ENCODE measurements around the gene CELA3A.
"Not testable (repeated sequence)": the region's sequence is repeated elsewhere in the genome, so short reads cannot be mapped to it uniquely, and the experiment has no call there.

CELA3A gene

DNA sequence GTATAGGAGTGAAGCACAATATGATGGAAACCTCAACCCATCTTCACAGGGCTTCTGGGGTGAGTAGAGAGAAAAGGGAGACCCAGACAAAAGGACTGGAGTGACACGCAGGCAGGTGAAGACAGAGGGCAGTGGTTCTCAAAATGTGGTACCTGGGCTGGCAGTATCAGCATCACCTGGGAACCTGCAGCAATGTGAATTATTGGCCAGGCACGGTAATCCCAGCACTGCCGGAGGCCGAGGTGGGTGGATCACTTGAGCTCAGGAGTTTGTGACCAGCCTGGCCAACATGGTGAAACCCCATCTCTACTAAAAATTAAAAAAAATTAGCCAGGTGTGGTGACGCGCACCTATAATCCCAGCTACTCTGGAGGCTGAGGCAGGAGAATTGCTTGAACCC, 19.3 kb upstream of the CELA3A start:
- not testable (repeated sequence) for DNase-seq

GRCh38 chr1:21983539-21983938, 17.9 kb upstream of the CELA3A start:
- not testable (repeated sequence) for DNase-seq

- not testable (repeated sequence) for DNase-seq
These were observed 15.6 kb upstream of the CELA3A start for GRCh38 chr1:21985893-21986292.

DNA sequence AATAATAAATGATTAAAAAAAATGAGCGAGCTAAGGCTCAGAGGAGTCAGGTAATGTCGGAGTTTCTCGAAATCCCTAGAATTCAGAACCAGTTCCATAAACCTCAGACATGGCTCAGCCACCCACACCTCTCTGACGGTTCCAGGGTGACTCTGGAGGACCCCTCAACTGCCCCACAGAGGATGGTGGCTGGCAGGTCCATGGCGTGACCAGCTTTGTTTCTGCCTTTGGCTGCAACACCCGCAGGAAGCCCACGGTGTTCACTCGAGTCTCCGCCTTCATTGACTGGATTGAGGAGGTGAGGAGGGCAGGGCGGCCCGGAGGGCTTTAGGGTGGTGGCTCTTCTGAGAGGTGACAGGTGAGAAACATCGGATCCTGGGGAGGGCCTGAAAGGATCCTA, 15.1 kb upstream of the CELA3A start:
- DNase-seq, result not testable (repeated sequence)

DNA sequence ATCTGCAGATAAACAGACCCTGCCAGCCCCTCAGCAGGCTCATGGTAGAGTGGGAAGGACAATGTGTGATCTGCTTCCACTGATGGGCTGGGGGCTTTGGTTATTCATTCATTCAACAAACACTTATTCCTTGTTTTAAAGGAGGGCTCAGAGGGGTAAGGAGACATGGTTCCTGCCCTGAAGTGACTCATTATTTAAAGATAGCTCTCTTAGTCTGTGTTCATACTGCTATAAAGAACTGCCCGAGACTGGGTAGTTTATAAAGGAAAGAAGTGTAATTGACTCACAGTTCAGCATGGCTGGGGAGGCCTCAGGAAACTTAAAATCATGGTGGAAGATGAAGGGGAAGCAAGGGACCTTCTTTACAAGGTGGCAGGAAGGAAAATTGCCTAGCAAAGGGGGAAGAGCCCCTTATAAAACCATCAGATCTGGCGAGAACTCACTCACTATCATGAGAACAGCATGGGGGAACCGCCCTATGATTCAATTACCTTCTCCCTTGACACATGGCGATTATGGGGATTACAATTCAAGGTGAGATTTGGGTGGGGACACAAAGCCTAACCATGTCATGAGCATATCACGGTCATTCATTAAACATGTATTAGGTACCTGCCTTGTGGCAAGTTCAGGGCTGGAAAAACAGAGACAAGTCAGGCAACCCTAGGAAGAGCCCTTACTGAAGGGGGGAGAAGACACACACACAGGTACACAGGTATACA, 11.6 kb upstream of the CELA3A start:
- DNase-seq, result not testable (repeated sequence)

DNA sequence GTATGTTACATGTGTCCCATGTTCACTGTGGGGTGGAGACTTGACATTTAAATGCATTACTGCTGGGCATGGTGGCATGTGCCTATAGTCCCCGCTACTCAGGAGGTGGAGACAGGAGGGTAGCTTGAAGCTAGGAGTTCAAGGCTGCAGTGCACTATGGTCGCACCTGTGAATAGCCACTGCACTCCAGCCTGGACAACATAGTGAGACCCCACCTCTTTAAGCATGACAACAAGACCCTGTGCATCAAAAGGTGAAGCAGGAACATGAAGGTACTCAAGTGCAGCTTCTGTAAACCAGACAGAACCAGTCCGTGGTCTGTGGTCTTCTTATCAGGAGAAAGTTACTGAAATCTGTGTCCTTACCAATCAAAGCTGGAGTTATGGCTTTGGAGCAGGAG, 9.3 kb upstream of the CELA3A start:
- not testable (repeated sequence) for DNase-seq

GRCh38 chr1:21994716-21995115, 6.7 kb upstream of the CELA3A start:
- DNase-seq, result not testable (repeated sequence)

- DNase-seq, result not testable (repeated sequence)
These were observed 4.8 kb upstream of the CELA3A start for GRCh38 chr1:21996663-21996970.

DNA sequence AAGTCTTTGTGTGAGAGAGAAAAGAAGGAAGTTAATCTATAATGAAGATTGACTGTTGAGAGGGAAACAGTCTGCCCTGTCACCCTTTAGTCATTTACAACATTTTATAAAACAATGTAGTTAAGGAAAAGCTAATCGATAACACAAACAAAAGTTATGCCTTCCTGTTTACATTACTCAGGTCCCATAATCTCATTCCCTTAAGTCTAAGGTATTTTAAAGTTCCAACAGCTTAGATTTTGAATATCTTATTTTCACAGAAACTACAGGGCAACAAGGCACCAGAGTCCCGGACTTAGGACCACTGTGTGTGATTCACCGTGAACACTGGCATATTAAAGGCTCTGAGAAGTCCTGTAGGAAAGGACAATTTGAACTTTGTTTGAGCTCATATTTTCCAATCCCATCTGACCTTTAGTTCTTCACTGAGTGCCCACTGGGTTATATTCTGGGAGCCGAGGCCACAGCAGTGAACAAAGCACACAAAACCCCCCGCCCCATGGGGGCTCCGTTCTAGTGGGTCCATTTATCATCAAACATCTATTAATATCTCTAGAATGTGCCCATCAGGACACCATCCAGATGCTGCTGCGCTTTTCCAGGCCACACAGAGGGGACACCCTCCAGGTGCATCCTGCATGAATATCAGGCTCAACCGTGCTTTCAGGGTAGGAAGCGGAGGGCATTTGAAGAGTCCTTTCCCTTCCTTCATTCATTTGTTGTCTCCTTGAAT, 3.4 kb upstream of the CELA3A start:
- not testable (repeated sequence) for DNase-seq

- not testable (repeated sequence) for DNase-seq
These were observed 2.7 kb upstream of the CELA3A start for GRCh38 chr1:21998624-21999294.

DNA sequence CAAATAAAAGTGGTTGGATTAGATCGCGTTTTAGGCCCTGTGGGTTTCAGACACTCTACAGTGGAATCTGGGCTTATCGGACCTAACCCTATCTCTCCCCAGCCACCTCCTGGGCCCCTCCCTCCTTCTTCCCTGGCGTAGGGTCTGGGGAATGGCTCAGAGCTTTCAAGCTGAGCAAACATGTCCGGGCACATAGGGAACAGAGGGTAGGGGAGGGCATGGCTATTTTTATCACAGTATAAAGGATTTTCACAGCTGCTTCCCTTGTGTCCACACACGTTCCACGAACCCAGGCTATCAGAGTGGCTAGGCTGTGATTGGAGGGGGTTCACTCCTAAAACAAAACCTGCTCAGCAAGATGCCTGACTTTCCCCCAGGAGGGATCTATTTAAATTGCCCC, 1.8 kb upstream of the CELA3A start:
- not testable (repeated sequence) for DNase-seq

DNA sequence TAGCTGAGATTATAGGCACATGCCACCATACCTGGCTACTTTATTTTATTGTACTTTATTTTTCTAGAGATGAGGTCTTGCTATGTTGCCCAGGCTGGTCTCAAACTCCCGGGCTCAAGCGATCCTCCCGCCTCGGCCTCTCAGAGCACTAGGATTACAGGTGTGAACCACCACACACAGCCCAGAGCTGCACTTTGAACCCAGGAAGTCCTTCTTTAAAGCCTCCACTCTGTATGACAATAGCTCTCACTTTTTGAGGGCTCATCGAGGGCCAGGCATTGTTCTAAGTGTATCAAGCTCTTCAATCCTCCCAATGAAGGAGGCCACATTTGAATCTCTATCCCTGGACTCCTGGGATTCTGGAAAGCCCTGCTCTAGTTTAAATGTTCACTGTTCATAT, 1.0 kb downstream of the CELA3A start:
- DNase-seq, result not testable (repeated sequence)

GRCh38 chr1:22002875-22003274, 1.4 kb downstream of the CELA3A start:
- DNase-seq, result not testable (repeated sequence)

DNA sequence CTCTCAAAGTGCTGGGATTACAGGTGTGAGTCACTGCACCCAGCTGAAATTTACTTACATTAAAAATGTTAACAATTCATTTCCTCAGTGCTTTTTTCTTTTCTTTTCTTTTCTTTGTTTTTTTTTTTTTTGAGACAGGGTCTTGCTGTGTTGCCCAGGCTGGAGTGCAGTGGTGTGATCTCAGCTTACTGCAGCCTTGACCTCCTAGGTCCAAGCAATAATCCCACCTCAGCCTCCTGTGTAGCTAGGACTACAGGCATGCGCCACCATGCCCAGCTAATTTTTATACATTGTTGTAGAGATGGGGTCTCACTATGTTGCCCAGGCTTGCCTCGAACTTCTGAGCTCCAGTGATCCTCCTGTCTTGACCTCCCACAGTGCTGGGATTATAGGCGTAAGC, 2.5 kb downstream of the CELA3A start:
- DNase-seq, result not testable (repeated sequence)

DNA sequence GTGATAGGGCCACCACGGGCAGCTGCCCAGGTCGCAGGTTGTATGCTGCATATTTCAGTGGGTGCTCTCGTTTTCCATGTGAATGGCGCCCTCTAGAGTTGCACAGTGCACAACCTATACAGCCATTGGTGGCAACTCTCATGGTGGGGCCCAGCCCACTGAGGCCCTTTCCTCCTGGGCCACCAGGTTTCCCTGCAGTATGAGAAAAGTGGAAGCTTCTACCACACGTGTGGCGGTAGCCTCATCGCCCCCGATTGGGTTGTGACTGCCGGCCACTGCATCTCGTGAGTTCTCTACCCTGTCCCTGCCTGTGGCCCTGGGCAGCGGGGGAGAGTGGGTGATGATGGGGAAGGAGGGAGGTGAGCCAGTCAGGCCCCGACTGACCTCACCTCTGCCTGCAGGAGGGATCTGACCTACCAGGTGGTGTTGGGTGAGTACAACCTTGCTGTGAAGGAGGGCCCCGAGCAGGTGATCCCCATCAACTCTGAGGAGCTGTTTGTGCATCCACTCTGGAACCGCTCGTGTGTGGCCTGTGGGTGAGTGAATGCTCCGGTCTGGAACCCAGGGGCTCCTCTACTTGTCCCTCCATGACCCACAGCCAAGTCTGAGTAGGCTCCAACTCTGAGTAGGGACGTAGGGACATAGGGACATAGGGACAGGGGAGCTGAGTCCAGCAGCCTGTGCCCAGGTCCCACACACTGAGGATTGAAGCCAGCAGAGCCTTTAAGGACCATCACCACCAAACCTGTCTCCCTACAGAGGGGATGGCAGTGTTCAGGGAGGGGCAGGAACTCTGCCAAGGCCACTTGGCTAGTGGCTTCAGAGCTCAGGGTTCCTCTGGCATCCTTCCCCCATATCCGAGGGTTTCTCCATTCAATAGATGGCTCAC, 4.0 kb downstream of the CELA3A start:
- peak in 1 of 5 experiments; percentile 48 for DNase-seq

DNA sequence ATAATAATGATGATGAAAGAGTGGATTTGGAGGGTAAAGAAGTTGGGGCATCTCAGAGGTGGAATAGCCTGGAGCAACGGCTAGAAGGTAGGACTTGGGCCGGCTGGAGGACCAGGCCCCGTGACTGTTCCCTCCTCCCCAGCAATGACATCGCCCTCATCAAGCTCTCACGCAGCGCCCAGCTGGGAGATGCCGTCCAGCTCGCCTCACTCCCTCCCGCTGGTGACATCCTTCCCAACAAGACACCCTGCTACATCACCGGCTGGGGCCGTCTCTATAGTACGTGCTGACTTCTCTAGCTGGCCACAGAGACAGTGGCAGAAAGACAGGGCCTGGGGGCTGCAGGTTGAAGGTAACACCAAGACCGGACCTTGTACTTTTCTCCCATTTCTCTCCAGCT, 5.3 kb downstream of the CELA3A start:
- not testable (repeated sequence) for DNase-seq

GRCh38 chr1:22007262-22007661, 5.8 kb downstream of the CELA3A start:
- not testable (repeated sequence) for DNase-seq

DNA sequence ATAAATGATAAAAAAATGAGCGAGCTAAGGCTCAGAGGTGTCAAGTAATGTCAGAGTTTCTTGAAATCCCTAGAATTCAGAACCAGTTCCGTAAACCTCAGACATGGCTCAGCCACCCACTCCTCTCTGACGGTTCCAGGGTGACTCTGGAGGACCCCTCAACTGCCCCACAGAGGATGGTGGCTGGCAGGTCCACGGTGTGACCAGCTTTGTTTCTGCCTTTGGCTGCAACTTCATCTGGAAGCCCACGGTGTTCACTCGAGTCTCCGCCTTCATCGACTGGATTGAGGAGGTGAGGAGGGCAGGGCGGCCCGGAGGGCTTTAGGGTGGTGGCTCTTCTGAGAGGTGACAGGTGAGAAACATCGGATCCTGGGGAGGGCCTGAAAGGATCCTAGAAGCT, 8.1 kb downstream of the CELA3A start:
- DNase-seq, result not testable (repeated sequence)

GRCh38 chr1:22012752-22013151, 11.3 kb downstream of the CELA3A start:
- not testable (repeated sequence) for DNase-seq

DNA sequence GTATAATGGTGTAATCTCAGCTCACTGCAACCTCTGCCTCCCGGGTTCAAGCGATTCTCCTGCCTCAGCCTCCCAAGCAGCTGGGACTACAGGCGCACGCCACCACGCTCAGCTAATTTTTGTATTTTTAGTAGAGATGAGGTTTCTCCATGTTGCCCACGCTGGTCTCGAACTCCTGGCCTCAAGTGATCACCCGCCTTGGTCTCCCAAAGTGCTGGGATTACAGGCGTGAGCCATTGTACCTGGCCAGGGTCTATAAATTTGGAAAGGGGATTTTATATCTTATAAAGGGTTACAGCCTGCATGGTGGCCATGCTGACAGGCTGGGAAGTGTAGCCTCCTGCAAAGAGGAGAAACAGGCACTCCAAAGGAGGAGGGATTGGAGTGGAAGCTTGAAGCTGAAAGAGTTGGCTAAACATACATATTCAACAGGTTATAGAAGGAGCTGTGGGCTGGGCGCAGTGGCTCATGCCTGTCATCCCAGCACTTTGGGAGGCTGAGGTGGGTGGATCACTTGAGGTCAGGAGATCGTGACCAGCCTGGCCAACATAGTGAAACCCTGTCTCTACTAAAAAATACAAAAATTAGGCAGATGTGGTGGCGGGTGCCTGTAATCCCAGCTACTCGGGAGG, 13.2 kb downstream of the CELA3A start:
- DNase-seq, result not testable (repeated sequence)

GRCh38 chr1:22018583-22019559, 17.4 kb downstream of the CELA3A start:
- peak in 4 of 5 experiments; percentile 40 to 93 (median 54) for DNase-seq

Measured in T-helper 2 cell (primary cell).